Hindlimb muscle (tissue), 1 donor: ENCODE measurements around the gene ADAT1. TPM values are rescaled to one million over a fixed set of nuclear protein-coding genes. Genes with fewer than 3 reads are reported as not detected.

Experiments
- DNase-seq: peaks from one replicate; pipeline ENCODE4 v3.0.0-alpha.2; 2013
- polyA plus RNA-seq: library from polyadenylated mRNA; unstranded; fragments of 120-200 nt; gene quantifications from one replicate; pipeline ENCODE4 v1.2.1, GENCODE V29; 2013; ENCODE audit not compliant: insufficient read length

ADAT1 gene
- polyA plus RNA-seq, 1 donor, result 33.9 TPM

GRCh38 chr16:75620326-75621169, 2.5 kb downstream of the ADAT1 start:
- DNase-seq, result no peak

- DNase-seq, result no peak
These were observed 4.3 kb downstream of the ADAT1 start for GRCh38 chr16:75618780-75619179.

GRCh38 chr16:75617121-75617520, 6.0 kb downstream of the ADAT1 start:
- DNase-seq, result no peak

GRCh38 chr16:75616521-75617010, 6.5 kb downstream of the ADAT1 start:
- no peak for DNase-seq

GRCh38 chr16:75615619-75616018, 7.5 kb downstream of the ADAT1 start:
- DNase-seq, result no peak

- no peak for DNase-seq
These were observed 8.8 kb downstream of the ADAT1 start for GRCh38 chr16:75614066-75614897.

GRCh38 chr16:75606507-75606906, 16.6 kb downstream of the ADAT1 start:
- no peak for DNase-seq

- no peak for DNase-seq
These were observed 19.8 kb downstream of the ADAT1 start for GRCh38 chr16:75603241-75603640.

- DNase-seq, result no peak
These were observed 23.4 kb downstream of the ADAT1 start for GRCh38 chr16:75599452-75600277.

GRCh38 chr16:75593825-75594820, 29.0 kb downstream of the ADAT1 start:
- DNase-seq, result no peak

- no peak for DNase-seq
These were observed 29.8 kb downstream of the ADAT1 start for GRCh38 chr16:75593308-75593707.

- peak; percentile 57 for DNase-seq
These were observed 31.2 kb downstream of the ADAT1 start for GRCh38 chr16:75591927-75592326.

- peak; percentile 89 for DNase-seq
These were observed 31.9 kb downstream of the ADAT1 start for GRCh38 chr16:75590920-75591843.

GRCh38 chr16:75589306-75589705, 33.8 kb downstream of the ADAT1 start:
- DNase-seq, result peak; percentile 81

GRCh38 chr16:75588716-75589115, 34.4 kb downstream of the ADAT1 start:
- DNase-seq, result no peak

GRCh38 chr16:75584108-75584507, 39.0 kb downstream of the ADAT1 start:
- DNase-seq, result no peak

GRCh38 chr16:75579281-75579834, 43.7 kb downstream of the ADAT1 start:
- DNase-seq, result no peak

GRCh38 chr16:75578725-75579124, 44.4 kb downstream of the ADAT1 start:
- no peak for DNase-seq

- no peak for DNase-seq
These were observed 44.9 kb downstream of the ADAT1 start for GRCh38 chr16:75578212-75578611.

GRCh38 chr16:75576384-75576811, 46.7 kb downstream of the ADAT1 start:
- DNase-seq, result no peak
